ENCODE measurements around the gene STOX1.
"Not testable (repeated sequence)": the region's sequence is repeated elsewhere in the genome, so short reads cannot be mapped to it uniquely, and the experiment has no call there.

Gene STOX1

DNA sequence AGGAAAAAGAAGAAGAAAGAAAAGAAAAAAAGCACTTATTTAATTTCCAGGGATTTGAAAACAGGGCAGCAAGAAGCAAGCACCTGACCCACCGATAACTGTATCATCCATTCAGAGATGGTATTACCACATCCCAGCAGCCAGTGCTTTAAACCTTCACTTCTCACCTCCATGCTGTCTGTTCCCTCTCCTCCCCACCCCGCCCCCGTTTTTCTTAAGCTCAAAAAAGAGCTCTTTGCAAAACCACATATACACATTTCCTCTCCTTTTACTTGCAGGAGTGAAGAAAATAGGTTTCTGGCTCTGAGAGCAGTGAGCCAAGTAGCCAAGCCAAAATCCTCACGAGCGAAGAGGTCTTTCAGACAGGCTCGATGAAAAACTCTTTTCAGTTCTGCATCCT lies 2.2 kb downstream of the STOX1 start:
- DNase-seq, result no peak

DNA sequence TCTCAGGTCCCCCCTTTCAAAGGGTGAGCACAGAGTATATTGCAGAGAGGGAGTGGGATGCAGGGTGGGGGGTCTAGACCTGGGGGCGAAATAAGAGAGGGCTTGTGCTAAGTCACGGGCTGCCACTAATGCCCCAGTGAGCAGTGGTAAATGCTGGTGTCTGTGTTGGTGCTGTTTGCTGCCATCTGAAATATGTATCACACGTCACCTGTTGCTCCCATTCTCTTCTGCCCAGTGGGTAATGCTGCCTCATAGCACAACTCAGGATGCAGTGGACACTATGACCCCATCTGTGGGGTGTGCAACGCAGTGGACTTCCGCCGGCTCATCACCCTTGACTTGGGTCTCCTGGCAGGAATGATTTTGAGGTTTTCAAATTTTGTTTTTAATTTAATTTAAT lies 2.6 kb downstream of the STOX1 start:
- no peak for DNase-seq

DNA sequence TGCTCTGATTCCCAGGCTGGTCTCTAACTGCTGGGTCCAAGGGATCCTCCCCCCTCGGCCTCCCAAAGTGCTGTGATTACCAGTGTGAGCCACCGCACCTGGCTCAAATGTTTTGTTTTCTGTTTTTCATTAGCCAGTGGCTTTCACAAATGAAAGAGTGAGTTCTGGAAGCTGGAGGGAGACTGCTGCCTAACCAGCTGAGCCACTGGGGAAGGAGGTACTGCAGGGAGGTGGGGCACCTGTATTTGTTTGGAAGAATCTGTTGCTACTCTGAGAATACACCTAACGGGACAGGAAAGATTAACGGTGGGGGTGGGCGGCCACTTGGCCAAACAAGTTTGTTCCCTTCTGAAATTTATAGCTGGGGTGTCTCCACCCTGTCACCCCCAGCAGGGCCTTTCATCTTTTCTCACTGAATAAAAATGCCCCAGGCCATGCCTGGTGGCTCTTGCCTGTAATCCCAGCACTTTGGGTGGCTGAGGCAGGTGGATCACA lies 4.7 kb downstream of the STOX1 start:
- no peak for DNase-seq

DNA sequence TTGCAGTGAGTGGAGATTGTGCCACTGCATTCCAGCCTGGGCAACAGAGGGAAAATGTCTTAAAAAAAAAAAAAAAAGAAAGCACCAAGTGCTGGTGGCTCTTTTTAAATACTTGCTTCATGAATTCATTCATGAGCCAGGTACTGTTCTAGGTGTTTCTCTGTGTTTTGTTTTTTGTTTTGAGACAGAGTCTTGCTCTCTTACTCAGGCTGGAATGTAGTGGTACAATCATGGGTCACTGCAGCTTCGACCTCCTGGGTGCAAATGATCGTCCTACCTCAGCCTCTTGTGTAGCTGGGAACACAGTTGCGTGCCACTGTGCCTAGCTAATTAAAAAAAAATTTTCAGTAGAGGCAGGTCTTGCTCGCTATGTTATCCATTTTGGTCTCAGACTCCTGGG lies 5.3 kb downstream of the STOX1 start:
- no peak for DNase-seq

DNA sequence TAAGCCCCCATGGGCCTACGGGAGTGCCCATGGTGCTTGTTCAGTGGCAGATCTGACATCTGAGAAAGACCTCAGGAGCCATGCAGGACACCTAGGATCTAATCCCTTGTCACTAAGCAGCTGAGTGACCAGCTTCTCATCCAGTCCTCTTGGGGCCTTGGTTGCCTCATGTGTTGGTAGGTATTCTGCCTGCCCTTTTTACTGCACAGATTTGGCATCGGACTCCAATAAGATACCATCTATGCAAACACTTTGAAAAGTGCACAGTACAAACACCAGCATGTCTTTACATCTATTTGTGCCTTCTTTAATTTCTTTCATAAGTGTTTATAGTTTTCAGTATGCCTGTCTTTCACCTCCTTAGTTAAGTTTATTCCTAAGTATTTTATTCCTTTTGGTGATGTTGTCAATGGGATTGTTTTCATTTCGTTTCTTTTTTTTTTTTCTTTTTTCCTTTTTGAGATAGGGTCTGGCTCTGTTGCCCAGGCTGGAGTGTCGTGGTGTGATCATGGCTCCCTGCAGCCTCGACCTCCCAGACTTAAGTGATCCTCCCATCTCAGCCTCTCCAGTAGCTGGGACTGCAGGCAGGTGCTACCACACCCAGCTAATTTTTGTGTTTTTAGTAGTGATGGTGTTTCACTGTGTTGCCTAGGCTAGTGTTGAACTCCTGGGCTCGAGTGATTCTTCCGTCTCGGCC lies 10.4 kb downstream of the STOX1 start:
- no peak for DNase-seq

DNA sequence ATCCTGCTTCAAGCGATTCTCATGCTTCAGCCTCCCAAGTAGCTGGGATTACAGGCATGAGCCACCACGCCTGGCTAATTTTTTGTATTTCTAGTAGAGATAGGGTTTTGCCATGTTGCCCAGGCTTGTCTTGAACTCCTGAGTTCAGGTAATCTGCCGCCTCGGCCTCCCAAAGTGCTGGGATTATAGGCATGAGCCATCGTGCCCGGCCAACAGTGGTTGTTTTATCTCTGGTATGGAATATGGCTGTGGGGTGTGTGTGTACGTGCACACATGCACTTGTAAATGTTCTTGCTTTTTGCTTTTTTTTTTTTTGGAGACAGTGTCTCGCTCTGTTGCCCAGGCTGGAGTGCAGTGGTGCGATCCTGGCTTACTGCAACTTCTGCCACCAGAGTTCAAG lies 13.3 kb downstream of the STOX1 start:
- DNase-seq, result not testable (repeated sequence)

DNA sequence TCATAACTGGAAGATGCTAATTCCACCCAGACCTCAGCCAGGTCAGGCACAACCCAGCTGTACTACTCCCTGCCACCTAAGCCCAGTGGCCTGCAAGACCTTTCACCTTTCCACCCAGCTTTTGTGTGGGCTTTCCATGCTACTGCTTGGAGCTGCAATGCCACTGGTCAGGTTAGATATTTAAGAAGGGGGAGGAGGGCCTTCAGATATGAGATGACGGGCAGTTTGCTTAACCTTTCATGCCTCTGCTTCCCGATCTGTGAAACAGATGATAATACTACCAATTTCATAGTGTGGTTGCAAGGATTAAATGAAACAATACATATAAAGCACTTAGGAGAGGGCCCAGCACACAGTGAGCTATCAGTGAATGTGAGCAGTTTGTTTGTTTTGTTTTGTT lies 20.9 kb downstream of the STOX1 start:
- DNase-seq, result no peak

DNA sequence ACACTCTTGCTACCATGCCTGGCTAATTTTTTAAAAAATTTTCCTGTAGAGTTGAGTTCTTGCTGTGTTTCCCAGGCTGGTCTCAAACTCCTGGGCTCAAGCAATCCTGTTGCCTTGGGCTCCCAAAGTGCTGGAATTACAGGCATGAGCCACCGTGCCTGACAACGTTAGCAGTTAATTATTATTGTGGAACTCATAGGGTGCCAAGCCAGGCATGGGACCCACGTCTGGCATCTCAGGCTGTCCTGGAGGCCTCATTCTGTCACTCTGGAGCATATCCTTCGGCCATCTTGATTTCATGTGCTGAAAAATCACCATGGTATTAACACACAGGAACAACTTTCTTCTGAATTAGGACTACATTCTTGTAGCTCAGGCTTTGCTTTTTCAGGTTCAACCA lies 21.5 kb downstream of the STOX1 start:
- DNase-seq, result no peak

DNA sequence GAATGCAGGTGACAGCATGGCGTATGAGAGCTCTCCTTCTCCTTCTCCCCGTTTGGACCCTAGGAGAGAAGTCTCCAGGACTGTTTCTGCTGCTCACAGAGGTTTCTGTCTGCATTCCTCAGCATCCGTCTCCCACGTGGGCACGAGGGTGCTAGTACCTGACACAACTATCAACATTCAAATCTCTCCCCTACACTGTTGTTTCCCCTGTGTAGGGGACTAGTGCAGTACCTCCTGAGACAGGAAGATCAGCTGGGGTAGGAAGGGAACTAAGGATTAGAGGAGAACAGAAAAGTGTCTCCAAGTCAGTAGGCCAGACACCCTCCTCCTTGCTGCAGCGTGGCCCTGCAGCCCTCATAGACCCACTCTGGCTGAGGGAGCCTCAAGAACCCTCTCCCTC lies 29.0 kb downstream of the STOX1 start:
- no peak for DNase-seq

DNA sequence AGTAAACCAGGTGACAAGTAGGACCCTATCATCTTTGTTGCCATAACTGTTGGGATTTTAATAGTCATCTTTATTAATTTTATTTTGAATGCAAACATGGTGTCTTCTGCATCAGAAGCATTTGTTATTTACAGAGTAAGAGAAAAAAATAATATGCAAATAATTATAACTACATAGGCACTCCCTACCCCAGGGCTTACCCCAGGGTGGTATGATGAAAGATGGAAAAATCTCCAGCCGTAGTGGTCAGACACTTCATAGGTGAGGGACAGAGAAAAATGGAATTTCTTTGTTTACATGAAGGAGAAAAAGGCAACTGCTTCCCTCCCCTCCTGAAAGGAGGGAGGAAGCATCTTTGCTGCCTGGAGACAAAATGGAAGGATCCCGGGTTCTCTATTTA lies 29.7 kb downstream of the STOX1 start:
- no peak for DNase-seq

DNA sequence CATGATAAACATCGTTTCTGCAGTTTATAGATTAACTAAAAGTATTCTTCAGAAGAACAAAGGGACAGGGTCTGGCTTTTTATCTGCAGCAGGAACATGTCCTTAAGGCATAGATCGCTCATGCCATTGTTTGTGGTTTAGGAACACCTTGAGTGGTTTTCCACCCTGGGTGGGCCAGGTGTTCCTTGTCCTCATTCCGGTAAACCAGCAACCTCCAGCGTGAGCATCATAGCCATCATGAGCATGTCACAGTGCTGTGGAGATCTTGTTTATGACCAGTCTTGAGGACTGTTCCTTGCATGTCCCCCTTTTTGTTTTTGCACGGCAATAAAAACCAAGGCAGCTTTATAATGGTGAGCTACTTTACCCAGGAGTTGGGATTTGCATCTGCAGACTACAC lies 33.9 kb downstream of the STOX1 start:
- DNase-seq, result no peak

DNA sequence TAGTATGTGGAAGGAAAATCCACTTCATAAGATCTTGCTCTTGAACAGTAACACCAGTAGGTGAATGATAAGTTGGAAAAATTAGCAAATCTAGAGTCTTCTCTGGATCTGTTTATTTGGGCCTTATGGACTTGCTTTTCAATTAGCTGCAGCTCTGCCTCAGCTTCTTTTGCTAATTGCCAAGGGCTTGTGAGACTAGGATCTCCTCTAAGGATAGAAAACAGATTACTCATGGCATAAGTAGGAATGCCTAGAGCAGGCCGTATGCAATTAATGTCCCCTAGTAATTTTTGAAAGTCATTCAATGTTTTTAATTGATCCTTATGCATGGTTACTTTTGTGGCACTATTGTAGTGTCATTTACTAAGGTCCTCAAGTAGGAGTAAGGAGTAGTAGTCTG lies 37.3 kb downstream of the STOX1 start:
- DNase-seq, result no peak

DNA sequence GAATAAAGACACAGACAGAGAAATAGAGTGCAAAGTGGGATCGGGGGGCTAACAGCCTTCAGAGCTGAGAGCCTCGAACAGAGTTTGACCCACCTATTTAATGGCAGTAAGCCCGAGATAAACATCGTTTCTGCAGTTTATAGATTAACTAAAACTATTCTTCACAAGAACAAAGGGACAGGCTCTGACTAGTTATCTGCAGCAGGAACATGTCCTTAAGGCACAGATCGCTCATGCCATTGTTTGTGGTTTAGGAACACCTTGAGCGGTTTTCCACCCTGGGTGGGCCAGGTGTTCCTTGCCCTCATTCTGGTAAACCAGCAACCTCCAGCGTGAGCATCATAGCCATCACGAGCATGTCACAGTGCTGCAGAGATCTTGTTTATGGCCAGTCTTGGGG lies 40.8 kb downstream of the STOX1 start:
- not testable (repeated sequence) for DNase-seq

DNA sequence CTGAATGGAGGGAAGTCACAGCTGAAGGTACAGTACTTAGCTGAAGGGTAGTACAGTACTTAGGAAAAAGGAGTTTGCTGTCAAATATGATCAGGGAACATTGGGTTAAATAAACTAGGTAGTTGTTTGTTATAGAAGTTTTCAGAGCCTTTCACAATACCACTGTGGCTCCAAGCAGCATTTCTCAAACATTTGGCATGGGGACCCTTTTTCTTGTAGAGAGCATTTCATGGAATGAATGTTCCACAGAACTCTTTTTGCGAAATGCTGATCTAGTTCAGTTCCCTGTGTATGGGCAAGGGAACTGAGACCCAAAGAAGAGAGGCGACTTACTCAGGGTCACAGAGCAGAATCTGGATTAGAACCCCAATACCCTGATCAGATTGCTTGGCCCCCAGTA lies 42.3 kb downstream of the STOX1 start:
- DNase-seq, result no peak

DNA sequence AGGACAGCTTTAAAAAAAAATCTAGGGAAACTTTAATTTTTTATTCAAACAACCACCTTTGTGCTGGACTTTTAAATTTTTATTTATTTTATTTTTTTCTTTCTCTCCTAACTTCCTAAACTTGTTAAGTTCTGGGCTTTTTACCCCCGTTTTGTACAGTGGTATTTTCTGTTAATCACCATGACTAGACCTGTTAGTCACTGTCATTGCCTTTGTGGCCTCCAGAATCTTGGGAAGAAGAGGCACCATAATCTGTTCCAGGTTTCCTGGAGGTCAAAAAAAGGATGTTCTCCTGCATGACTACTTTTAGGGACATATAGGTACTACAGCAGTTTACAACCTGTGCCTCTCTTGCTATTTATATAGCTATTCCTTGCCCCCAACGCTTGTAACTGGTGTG lies 42.7 kb downstream of the STOX1 start:
- no peak for DNase-seq

DNA sequence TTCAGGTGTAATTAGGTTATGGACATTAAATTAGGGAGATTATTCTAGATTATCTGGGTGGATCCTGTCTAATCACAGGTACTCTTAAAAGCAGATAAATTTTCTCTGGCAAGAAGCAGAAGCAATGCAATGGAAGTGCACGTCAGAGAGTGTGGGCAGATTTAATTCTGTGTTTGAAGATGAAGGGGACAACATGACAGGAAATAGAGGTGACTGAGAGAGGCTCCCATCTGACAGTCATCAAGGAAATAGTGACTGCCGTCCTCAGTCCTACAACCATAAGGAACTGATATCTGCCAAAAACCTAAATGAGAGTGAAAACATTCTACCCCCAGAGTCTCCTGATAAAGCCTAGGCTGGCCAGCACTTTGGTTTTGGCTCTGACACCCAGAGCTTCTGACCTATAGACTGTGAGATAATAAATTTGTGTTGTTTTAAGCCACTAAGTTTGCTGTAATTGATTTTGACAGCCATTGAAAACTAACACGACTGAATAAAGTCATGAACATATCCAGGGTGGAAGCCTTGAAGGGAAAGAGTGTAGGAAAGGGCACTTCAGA lies 43.3 kb downstream of the STOX1 start:
- no peak for DNase-seq

DNA sequence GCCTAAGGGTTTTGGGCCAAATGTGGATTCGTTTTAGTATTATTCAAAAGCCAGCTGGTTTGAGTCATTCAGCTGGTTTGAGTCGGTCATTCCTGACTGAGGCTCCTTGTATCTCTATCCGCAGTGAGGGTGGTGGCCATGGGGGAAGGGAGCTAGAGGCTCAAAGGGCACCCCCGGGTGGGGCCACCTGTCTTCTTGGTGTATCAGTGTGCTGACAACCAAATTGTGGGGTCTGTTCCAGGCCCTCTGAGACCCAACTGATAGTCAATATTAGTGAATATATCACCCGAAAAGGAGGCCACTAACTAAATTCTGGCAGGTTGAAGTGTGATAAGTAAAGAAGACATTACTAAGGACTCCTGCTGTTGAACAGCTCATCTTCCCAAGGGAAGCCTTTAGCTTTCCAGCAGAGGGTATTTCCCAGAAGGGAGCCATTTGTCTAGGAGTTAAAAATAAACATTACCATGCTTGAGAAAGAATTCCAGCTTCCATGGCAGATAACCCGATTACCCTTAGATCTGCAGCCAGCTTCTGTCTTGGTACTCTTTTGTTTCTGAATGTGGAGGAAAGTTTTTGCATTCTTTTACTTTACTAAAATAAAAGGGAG lies 43.9 kb downstream of the STOX1 start:
- DNase-seq, result peak; percentile 35

DNA sequence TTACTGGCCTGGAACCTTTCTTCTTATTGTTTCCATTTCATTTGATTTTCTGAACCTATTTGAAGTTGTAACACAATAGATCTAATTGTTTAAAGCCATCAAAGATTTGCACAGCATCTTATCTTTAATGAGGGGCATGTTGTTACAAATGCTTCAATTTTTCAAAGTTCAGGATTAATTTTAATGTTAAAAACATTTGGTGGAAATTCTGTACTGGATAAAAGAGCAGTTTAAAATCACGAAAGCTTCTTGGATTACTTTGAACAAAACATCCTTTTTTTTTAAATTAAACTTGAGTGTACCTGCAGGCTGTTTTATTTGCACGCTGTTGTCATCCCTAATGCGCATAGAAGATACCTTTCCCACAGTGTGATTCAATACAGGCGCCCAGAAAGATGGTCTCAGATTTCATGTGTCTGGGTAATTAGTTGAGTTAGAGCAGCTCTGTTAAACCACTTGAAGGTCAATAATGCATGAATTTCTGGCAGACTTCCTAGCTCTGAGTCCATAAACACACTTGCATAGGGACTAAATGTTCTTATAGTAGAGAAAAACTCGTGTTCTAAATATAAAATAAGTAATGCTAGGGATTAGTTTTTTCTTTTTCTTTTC lies 44.5 kb downstream of the STOX1 start:
- DNase-seq, result peak; percentile 45

DNA sequence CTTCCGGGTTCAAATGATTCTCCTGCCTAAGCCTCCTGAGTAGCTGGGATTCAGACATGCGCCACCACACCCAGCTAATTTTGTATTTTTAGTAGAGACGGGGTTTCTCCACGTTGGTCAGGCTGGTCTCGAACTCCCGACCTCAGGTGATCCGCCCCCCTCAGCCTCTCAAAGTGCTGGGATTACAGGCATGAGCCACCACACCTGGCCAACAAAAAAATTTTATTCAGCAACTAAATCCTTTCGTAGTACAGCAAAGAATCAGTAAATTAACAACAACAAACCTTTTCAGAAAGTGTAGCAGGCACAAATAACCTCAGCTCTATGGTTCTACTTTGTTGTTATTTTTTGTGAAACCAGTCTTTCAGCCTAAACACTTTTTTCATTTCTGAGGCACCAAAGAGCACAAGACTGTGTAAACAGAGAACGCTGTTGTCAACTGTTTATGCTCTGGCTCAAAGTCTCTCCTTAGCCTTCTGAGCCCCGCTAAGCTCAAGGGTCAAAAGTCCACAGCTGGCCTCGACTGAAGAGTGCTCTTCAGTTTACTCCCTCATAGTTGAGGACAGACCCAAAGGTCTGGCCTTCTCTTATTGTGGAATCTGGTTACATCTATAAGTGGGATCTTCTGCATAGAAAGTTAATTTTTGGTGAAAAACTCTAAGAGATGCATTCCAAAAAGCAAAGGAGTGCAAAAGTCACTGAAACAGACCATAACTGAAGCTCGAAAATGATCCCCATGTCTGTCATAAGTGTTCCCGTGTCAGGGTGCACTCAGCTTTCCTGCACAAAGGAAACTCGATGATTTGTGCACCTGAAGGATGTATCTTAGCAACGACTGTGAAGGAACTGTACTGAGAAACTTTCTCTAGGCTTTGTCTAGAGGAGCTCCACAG lies 49.2 kb downstream of the STOX1 start:
- peak; percentile 5 for DNase-seq

DNA sequence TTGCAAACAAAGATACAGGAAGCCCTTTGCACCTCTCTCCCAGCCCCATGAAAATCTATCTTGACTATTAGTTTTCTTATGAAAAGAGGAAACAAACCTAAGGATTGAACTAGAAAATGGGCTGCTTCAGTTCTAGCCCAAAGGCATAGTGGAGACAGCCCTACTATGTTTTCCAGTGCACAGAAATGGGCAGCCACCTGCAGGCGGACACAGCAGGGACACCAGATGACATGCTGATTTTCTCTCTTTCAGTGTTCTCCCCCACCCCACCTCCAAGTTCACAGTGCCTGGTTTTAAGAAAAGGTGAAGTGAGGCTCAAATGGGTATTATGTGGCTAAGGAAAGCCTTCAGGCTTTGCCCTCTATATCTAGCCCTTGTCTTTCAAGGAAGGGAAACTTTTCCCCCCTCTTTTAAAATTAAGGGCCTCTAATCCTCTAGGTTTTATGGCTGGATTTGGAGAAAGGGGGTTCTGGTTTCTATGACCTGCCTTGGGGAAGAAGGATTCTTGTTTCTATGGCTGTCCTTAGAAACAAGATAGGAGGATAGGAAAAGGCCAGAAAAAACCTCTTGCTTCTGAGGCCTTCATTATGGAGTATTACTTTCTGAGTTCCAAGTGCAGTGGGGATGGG lies 50.3 kb downstream of the STOX1 start:
- no peak for DNase-seq

DNA sequence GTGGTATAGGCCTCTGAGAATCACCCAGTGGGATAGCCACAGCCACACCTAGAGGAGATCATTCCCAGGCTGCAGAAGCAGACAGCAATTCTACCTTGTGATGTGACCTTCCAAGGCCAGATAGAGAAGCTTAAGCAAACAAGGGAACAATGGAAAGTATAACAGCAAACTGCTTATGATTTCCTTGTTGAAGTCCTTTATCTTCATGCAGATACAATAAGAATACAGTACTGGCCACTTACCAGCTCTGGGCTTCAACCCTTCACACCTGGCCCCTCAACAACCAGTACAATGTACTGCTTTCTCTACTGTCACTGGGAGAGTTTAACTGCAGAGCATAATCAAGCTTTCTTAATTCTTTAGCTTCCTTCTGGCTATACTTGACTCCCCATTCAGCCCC lies 51.2 kb downstream of the STOX1 start:
- DNase-seq, result no peak

DNA sequence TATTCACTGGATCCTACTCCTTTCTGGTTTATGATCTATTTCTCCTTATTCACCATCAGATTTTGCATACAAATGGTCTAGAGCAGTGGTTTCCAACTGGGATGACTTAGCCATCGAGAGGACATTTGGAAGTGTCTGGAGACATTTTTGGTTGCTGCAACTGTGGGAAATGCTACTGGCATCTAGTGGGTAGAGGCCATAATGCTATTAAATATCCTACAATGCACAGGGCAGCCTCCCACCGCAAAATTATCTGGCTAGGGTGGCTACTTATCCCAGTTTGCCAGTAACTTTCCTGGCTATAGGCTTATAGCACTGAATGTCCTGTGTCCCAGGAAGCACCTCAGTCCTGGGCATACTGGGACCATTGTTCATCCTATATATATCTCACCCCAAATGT lies 52.3 kb downstream of the STOX1 start:
- DNase-seq, result no peak

DNA sequence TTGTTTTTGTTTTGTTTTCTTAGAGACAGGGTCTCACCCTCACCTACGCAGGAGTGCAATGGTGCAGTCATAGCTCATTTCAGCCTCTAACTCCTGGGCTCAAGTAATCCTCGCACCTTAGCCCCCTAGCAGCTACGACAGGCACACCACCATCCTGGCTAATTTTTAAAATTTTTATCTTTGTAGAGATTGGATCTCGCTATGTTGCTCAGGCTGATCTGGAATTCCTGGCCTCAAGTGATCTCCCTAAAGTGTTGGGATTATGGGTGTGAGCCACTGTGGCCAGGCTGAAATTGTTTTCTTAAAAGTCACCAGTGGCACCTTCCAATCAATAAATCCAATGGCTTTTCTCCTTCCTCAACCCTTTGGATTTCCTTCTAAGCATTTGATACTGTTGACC lies 52.9 kb downstream of the STOX1 start:
- no peak for DNase-seq
